ENCODE measurements around the gene CDC42EP4. TPM values are rescaled to one million over a fixed set of nuclear protein-coding genes. Genes with fewer than 3 reads are reported as not detected.

The CDC42EP4 gene
- total RNA-seq, 2 donors from 2014 or later, result 35.4 to 56.0 TPM

- TF ChIP-seq, protein P1, sequence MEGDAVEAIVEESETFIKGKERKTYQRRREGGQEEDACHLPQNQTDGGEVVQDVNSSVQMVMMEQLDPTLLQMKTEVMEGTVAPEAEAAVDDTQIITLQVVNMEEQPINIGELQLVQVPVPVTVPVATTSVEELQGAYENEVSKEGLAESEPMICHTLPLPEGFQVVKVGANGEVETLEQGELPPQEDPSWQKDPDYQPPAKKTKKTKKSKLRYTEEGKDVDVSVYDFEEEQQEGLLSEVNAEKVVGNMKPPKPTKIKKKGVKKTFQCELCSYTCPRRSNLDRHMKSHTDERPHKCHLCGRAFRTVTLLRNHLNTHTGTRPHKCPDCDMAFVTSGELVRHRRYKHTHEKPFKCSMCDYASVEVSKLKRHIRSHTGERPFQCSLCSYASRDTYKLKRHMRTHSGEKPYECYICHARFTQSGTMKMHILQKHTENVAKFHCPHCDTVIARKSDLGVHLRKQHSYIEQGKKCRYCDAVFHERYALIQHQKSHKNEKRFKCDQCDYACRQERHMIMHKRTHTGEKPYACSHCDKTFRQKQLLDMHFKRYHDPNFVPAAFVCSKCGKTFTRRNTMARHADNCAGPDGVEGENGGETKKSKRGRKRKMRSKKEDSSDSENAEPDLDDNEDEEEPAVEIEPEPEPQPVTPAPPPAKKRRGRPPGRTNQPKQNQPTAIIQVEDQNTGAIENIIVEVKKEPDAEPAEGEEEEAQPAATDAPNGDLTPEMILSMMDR (IDR thresholded peaks at IDR 0.05), result no peak
- peak overlapping the region; percentile 9 to 64 for H3K27ac ChIP-seq
- no peak for DNase-seq (ENCODE audit: low spot score)
- peaks cover 0 to 75% of the 10 kb centered on the region in 2 donors for H3K4me1 ChIP-seq
- no peaks in the 10 kb centered on the region for H3K36me3 ChIP-seq
- H3K4me3 ChIP-seq, result no peak overlapping the region
- H3K27me3 ChIP-seq, result no peaks in the 10 kb centered on the region
- no peaks in the 10 kb centered on the region for H3K9me3 ChIP-seq
Observed at GRCh38 chr17:73297934-73298861, 13.6 kb downstream of the CDC42EP4 start.

DNA sequence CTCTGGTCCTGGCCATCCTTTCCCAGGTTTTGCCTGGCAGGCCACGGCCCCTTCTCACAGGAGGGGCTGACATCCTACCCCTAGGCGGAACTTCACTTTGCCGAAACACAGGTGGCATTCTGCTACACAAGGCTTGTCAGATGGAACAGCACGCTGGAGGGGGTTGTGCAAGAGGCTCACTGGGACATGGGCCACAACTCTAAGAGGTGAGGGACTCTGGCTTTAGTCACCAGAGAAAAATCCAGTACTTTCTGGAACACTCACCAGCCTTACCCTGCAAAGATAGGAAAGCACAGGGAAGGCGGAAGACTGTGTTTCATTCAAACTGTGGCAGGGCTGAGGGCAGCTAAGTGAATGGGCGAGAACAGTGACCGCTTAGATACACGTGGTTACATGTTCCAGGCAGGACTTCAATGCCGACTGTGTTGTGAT lies 18.3 kb downstream of the CDC42EP4 start:
- Histone ChIP-seq H3K27ac (peak overlapping the region; percentile 90 to 96), H3K4me1 (peaks cover 0 to 84% of the 10 kb centered on the region in 2 donors), H3K36me3 (no peaks in the 10 kb centered on the region), H3K27me3 (no peaks in the 10 kb centered on the region), H3K9me3 (no peaks in the 10 kb centered on the region), H3K4me3 (no peak overlapping the region)
- peak; percentile 87 for DNase-seq (ENCODE audit: low spot score)
- TF ChIP-seq, protein P1 (IDR thresholded peaks at IDR 0.05), result no peak

DNA sequence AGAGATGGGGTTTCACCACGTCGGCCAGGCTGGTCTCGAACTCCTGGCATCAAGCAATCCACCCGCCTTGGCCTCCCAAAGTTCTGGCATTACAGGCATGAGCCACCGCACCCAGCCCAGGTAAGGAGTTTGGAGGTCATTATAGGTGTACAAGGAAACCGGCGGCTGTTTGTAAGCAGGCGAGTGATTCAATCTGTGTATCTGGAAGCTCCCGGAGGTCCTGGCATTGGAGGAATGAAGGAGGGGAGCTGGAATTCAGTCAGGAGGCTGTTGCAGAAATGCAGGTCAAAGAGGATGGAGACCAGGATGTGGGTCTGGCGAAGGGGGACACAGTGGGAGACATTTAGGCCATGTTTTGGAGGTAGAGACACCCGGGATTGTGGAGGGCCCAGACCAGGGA lies 18.8 kb downstream of the CDC42EP4 start:
- H3K9me3 ChIP-seq, result no peaks in the 10 kb centered on the region
- no peaks in the 10 kb centered on the region for H3K27me3 ChIP-seq
- no peak for DNase-seq (ENCODE audit: low spot score)
- no peak overlapping the region for H3K4me3 ChIP-seq
- TF ChIP-seq, protein P1 (IDR thresholded peaks at IDR 0.05), result no peak
- H3K36me3 ChIP-seq, result no peaks in the 10 kb centered on the region
- H3K4me1 ChIP-seq, result peaks cover 0 to 84% of the 10 kb centered on the region in 2 donors
- H3K27ac ChIP-seq, result peak overlapping the region; percentile 90 to 96

DNA sequence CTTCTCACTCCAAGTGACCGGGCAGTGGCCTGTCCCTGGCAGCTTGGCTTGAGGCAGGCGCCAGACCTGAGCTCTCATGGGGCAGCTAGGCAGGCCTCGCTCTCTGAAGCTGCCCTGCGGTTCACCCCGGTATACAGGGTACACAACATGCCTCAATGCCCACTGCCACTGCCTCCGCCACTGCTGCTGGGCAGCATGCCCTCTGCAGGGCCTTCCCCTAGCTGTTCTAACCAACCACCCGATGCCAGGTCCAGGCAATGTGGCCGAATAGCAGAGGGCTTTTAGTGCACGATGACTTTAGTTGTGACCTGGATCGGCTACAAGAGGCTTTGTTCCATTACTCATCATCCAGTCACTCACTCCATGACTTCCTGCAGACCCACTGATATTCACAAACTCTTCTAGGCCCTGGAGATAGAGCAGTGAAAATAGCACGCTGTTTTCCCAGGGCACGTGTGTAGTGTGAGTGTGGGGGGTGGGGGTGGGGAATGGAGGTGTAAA lies 19.7 kb downstream of the CDC42EP4 start:
- H3K27me3 ChIP-seq, result no peaks in the 10 kb centered on the region
- no peaks in the 10 kb centered on the region for H3K36me3 ChIP-seq
- no peak overlapping the region for H3K4me3 ChIP-seq
- TF ChIP-seq, protein P1 (IDR thresholded peaks at IDR 0.05), result no peak
- H3K27ac ChIP-seq, result peak overlapping the region; percentile 90 to 96
- H3K4me1 ChIP-seq, result peaks cover 0 to 87% of the 10 kb centered on the region in 2 donors
- H3K9me3 ChIP-seq, result no peaks in the 10 kb centered on the region
- DNase-seq (ENCODE audit: low spot score), result peak; percentile 70

DNA sequence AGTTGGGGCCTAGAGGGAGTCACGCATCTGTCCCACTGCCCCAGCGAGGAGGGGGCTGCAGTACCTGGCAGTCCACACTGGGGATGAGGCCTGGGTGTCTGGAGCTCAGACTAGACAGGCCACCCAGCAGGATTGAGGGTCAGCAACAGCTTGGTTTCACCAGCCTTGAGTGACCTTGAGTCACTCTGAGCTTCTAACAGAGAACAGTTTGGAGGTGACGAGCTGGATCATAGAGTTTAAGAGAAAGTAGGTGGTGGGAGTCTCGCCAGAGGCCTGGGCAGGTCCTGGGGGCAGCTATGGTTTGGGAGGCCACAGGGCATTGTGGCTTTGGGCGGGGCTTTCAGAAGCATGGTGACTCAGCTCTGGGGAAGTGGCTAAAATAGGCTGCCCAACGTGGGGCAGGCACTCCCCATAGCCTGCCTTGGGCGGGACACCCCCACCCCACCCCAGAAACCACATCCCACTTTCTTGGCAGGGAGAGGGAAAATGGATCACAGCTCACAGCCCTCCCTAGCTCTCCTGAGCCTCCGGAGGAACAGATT lies 20.5 kb downstream of the CDC42EP4 start:
- no peak overlapping the region for H3K4me3 ChIP-seq
- DNase-seq (ENCODE audit: low spot score), result peak; percentile 89
- H3K27ac ChIP-seq, result peak overlapping the region; percentile 90 to 96
- no peaks in the 10 kb centered on the region for H3K27me3 ChIP-seq
- TF ChIP-seq, protein P1 (IDR thresholded peaks at IDR 0.05), result no peak
- peaks cover under 1% of the 10 kb centered on the region for H3K36me3 ChIP-seq
- peaks cover 0 to 94% of the 10 kb centered on the region in 2 donors for H3K4me1 ChIP-seq
- no peaks in the 10 kb centered on the region for H3K9me3 ChIP-seq

Data from right atrium auricular region (tissue), 2 donors.